WERI-Rb-1 (cell line): ENCODE data around the gene KPNB1.

Experiments used
- DNase-seq: peaks from one replicate; pipeline ENCODE4 v3.0.0-alpha.2; 2020
- H3K27ac ChIP-seq: fragments of 250-450 bp; sonication (Bioruptor Pico); 2 replicates; pipeline ENCODE4 v1.5.1; 2020; ENCODE audit warnings: mild to moderate bottlenecking, moderate library complexity
- H3K27me3 ChIP-seq: fragments of 250-450 bp; sonication (Bioruptor Pico); 2 replicates; pipeline ENCODE4 v1.5.1; 2021; ENCODE audit warnings: mild to moderate bottlenecking, low read depth, moderate library complexity; ENCODE audit not compliant: insufficient read depth, severe bottlenecking
- H3K36me3 ChIP-seq: fragments of 250-450 bp; sonication (Bioruptor Pico); 2 replicates; pipeline ENCODE4 v1.5.1; 2020; ENCODE audit warnings: mild to moderate bottlenecking, moderate library complexity
- H3K4me3 ChIP-seq: 2 replicates; pipeline ENCODE4 v1.5.1; 2011; ENCODE audit warnings: low read depth, mild to moderate bottlenecking, control low read depth, low read length
- H3K9me3 ChIP-seq: fragments of 250-450 bp; sonication (Bioruptor Pico); 2 replicates; pipeline ENCODE4 v1.5.1; 2021; ENCODE audit warnings: mild to moderate bottlenecking, moderate library complexity; ENCODE audit not compliant: severe bottlenecking
- CTCF ChIP-seq: IDR thresholded peaks from 2 replicates; pipeline ENCODE4 v1.5.1; 2011; ENCODE audit warnings: low read depth, mild to moderate bottlenecking, control low read depth, inconsistent platforms, low read length

KPNB1 gene

GRCh38 chr17:47684025-47684424 lies 34.3 kb downstream of the KPNB1 start:
- Histone ChIP-seq H3K27ac (no peak overlapping the region), H3K9me3 (no peaks in the 10 kb centered on the region), H3K27me3 (no peaks in the 10 kb centered on the region), H3K36me3 (peaks cover 70% of the 10 kb centered on the region), H3K4me3 (no peak overlapping the region)
- no peak for DNase-seq
- TF ChIP-seq CTCF, result no peak

DNA sequence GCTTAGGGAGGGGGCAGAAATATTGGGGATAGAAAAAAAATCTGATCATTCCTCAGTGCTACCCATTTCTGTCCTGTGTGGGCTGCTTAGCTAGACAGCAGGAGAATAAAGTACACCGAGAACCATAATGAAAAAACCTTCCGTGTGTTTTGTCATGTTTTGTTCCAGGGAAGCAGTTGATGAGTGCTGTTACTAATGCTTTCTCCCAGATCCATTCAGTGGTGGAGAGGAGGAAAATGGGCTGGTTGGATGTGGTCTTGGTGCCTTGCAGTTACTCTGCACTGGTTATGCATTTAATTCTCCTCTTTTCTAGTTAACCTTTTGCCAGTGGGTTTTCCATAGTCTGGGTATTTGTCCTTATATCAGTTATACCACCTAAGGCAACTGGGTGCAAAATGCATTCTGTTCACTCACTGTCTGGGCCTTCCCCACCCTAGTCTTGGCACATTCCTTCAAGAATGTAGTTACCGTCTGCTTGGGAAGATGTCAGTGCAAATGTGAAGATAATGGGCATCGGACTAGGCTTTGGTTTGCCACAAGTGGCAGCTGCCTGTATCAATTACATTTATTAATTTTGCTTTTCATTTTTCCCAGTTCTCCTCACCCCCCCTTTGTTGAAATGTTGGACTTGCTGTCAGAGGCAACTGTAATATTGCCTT lies 34.9 kb downstream of the KPNB1 start:
- H3K9me3 ChIP-seq, result no peaks in the 10 kb centered on the region
- H3K27me3 ChIP-seq, result no peaks in the 10 kb centered on the region
- H3K4me3 ChIP-seq, result no peak overlapping the region
- no peak overlapping the region for H3K27ac ChIP-seq
- DNase-seq, result no peak
- H3K36me3 ChIP-seq, result peaks cover 64% of the 10 kb centered on the region
- TF ChIP-seq CTCF, result no peak

DNA sequence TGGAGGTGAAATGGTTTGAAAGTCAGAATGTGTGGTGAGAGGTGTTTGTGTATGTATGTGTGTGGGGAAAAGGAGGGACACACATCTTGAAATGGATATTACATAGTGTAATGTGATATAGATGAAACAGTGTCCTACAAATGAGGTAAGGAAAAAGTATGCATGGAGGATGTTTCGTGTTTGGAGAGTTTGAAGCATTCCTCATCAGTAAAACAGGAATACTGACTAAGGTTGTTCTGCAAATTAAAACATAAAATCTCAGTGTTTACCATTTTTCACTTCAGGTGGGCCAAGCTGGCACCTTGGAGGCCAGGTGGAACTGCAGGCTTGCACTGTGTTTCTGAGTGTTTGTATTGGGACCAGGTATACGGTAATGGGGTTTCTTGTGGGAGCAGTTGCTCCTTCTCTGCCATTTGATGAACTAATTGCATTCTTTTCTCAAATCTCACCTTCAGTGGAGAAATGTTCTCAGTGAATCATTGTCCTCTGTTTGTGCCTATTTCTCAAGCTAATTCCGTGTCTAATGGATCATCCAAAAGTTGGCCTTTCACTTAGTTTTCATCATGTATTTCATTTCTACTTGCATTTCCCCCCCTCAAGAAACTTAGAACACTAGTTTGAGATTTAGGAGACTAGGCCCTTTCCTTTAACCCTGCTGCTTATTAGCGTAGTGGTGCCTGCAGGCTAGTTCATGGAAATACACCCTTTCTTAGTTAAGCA lies 36.0 kb downstream of the KPNB1 start:
- H3K27ac ChIP-seq, result no peak overlapping the region
- no peaks in the 10 kb centered on the region for H3K9me3 ChIP-seq

GRCh38 chr17:47686276-47686635 lies 36.5 kb downstream of the KPNB1 start:
- no peak for DNase-seq
- no peak overlapping the region for H3K4me3 ChIP-seq
- no peaks in the 10 kb centered on the region for H3K9me3 ChIP-seq
- no peak for TF ChIP-seq CTCF
- H3K36me3 ChIP-seq, result peaks cover 48% of the 10 kb centered on the region
- no peak overlapping the region for H3K27ac ChIP-seq
- no peaks in the 10 kb centered on the region for H3K27me3 ChIP-seq

More for the DNA sequence above, 36.0 kb downstream of the KPNB1 start:
- Histone ChIP-seq H3K4me3 (no peak overlapping the region), H3K36me3 (peaks cover 53% of the 10 kb centered on the region), H3K27me3 (no peaks in the 10 kb centered on the region)
- TF ChIP-seq CTCF, result no peak
- DNase-seq, result no peak

DNA sequence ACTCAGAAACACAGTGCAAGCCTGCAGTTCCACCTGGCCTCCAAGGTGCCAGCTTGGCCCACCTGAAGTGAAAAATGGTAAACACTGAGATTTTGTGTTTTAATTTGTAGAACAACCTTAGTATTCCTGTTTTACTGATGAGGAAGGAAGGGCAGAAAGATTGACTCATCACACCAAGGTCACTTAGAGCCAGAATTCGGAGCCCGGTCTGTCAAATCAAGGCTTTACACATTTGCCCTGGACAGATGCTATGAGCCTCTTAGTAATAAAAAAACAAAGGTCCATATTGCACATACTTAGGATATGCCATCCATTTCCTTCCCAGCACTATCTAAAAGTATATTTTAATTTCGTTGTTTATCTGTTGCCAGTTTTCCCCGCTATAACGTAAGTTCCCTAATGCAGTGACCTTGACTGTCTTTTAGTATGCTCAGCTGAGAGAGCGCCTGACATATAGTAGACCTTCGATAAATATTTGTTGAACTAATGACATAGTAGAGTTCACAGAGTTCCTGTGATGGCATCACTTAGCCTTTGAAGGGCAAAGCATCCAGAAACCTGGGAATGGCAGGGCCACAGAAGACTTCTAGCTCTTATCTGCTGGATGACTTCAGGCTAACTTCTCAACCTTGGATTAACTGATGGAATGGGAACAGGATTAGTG lies 37.1 kb downstream of the KPNB1 start:
- no peaks in the 10 kb centered on the region for H3K9me3 ChIP-seq
- peaks cover 42% of the 10 kb centered on the region for H3K36me3 ChIP-seq
- H3K27ac ChIP-seq, result no peak overlapping the region
- no peak overlapping the region for H3K4me3 ChIP-seq
- no peaks in the 10 kb centered on the region for H3K27me3 ChIP-seq
- TF ChIP-seq CTCF, result no peak
- no peak for DNase-seq
